Muscle of back (tissue), 11 donors: ENCODE data around the gene SIPA1L3. TPM values are rescaled to one million over a fixed set of nuclear protein-coding genes. Genes with fewer than 3 reads are reported as not detected.

Experiments
- DNase-seq, 3 donors: peaks; one replicate each; pipeline versions ENCODE4 v3.0.0 to v3.0.0-alpha.2; 2013
- polyA plus RNA-seq, 10 donors: library from polyadenylated mRNA; unstranded; fragments of 120-200 nt; gene quantifications; one replicate each; pipeline ENCODE4 v1.2.1, GENCODE V29; 2013; ENCODE audit not compliant: insufficient read length in 10 of 10

SIPA1L3 gene
- polyA plus RNA-seq, 10 donors, result 7.1 to 13.9 (median 9.5) TPM

DNA sequence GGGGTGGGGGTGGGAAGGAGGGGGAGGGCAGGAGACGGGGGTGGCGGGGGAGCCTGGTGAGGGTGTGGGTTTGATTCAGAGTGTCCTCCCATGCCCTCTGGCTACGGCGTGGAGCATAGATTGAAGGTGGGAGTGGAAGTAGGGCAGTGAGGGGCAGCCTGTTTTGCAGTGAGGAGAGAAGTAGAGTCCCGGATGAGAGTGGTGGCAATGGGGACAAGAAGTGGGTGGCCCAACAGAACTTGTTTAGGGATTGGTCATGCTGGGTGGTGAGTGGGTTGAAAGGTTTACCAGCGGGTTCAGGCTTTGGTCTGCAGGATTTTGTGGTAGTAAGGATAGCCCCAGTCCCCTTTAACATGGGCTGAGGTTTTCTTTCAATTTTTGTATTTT lies 35.5 kb downstream of the SIPA1L3 start:
- DNase-seq, result no peak

DNA sequence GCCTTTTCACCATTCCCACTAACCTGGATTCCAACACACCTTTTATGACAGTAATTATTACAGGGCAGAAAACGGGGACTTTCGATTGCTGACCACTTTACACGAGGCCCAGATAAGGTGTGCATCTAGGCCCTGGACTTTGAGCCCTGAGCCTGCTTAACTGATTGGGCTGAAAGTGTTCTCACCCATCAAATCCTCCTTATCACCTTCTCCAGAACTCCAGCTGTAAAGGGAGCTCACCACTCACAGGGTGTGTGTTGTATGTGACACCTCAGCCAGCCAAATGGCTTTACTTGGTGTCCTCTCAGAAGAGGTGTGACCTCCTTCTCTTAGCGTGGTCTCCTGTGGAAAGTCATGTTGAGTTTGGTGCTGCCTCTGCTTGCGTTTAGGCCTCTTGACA lies 36.5 kb downstream of the SIPA1L3 start:
- DNase-seq, result no peak

- no peak for DNase-seq
Observed at GRCh38 chr19:37946132-37946531, 39.1 kb downstream of the SIPA1L3 start.

GRCh38 chr19:37947778-37948177 lies 40.8 kb downstream of the SIPA1L3 start:
- no peak for DNase-seq

DNA sequence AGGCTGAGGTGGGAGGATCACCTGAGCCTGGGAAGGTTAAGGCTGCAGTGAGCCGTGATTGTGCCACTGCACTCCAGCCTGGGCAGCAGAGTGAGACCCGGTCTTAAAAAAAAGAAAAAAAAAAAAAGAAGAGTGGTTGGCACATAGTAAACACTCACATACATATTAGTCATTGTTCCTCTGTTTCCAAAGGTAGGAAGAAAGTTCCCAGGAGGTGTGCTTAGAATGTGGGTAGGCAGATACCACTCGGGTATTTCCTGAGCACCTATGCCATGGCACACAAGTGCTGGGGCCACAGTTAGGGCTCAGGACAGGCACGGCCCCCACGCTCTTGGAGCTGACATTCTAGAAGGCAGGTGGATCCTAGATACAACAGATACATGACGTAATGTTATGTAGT lies 41.4 kb downstream of the SIPA1L3 start:
- DNase-seq, result no peak

GRCh38 chr19:37950471-37951175 lies 43.6 kb downstream of the SIPA1L3 start:
- DNase-seq, result no peak

DNA sequence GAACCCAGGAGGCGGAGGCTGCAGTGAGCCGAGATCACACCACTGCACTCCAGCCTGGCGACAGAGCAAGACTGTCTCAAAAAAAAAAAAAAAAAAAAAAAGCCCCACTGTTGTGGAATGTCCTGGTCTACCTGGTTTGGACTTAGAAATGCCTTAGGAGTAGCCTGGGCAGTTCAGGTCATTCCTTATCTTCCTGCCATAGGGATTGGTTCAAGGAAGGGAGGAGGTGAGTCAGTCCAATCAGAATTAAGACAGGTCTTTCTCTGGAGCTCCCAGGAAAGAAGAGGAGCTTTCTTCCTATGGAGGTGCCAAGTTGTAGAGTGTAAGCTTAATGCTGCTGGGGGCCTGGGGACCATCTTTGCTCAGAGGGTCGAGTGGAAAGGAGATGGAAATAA lies 44.8 kb downstream of the SIPA1L3 start:
- no peak for DNase-seq

GRCh38 chr19:37953171-37953917 lies 46.3 kb downstream of the SIPA1L3 start:
- DNase-seq, result no peak

DNA sequence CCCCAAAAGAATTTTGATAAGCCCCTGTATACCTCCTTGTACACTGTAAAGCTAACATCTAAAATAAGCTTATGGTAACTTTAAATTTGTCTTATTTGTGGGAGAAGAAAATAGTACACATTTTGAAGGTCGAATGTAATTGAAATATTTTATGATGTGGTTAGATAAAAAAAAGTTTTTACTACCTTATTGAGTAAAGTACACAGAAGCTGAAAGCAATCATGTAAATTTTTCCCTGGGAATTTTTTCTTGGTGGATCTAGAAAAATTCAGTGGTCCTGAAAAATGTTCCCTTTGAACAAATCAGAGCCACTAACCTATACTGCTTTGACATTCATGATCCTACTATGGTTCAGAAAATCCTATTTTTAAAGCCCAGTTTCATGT lies 46.9 kb downstream of the SIPA1L3 start:
- DNase-seq, result no peak

DNA sequence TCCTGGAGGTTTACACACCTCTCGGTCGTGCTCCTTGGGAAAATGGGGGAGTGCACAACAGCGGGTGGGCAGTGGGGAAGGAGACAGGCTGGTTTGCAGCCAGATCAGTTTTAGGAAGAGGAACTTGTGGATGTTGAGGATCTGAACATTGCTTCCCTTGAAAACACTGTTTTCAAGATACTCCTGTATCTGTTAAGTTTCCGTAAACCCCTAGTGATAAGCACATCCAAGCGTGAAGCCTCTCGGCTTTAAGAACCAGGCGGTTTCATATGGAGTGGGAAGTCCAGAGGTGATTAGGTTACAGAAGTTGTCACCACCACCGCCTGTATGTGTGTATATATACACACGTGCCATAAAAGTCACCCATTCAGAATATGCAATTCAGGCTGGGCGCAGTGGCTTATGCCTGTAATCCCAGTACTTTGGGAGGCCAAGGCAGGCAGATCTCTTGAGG lies 47.4 kb downstream of the SIPA1L3 start:
- no peak for DNase-seq

DNA sequence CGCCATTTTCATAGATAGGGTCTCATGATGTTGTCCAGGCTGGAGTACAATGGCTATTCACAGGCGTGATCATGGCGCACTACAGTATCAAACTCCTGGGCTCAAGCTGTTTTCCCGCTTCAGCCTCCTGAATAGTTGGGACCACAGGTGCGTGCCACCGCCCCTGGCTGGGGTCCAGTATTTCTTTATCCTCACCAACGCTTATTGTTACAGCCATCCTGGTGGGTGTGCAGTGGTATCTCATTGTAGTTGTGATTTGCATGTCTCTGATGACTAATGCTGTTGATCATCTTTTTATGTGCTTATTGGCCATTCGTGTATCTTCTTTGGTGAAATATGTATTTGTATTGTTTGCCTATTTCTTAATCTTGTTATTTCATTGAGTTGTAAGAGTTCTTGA lies 49.0 kb downstream of the SIPA1L3 start:
- DNase-seq, result no peak

- no peak for DNase-seq
Observed at GRCh38 chr19:37957176-37957575, 50.2 kb downstream of the SIPA1L3 start.

DNA sequence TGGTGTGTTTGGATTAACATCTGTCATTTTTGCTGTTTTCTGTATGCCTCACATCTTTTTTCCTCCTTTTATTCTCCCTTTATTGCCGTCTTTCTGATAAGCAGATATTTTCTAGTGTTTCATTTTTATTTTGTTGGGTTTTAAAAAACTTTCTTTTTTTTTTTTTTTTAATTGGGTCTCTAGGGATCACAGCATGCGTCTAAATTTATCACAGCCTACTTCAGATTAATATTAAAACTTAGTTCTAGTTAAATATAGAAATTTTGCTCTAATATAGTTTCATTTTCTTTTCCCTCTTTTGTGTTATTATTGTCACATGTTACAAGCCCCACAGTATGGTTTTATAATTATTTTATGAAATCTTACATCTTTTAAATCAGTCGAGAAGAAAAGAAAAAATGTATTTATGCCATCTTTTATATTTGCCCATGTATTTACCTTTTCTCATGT lies 52.7 kb downstream of the SIPA1L3 start:
- no peak for DNase-seq

DNA sequence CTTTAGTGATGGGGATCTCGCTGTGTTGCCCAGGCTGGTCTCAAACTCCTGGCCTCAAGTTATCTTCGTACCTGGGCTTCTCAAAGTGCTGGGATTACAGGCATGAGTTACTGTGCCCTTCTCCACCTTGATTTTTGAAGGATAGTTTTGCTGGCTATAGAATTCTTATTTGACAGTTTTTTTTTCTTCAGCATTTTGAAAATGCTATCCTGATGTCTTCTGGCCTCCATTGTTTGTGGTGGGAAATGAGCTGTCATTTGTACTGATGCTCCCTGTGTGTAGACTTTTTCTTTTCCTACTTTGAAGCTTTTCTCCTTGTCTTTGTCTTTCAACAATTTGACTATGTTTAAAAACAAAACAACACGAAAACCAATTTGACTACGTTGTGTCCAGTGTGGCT lies 54.2 kb downstream of the SIPA1L3 start:
- DNase-seq, result no peak

- peak in 1 of 3 donors; percentile 26 for DNase-seq
Observed at GRCh38 chr19:37963190-37963936, 56.4 kb downstream of the SIPA1L3 start.

DNA sequence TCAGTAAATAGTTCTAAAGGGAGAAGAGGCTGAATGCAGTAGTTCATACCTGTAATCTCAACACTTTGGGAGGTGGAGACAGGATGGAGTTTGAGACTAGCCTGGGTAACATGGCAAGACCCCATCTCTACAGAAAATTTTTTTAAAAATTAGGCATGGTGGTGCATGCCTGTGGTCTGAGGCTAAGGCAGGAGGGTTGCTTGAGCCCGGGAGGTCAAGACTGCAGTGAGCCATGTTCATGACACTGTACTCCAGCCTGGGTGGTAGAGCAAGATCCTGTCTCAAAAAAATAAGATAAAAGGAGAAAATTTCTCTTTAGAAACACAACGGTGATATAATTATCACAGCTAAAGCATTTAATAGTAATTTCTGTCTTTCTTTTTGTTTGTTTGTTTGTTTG lies 57.1 kb downstream of the SIPA1L3 start:
- DNase-seq, result no peak

- DNase-seq, result no peak
Observed at GRCh38 chr19:37966211-37966661, 59.2 kb downstream of the SIPA1L3 start.

- no peak for DNase-seq
Observed at GRCh38 chr19:37966662-37967231, 59.7 kb downstream of the SIPA1L3 start.

DNA sequence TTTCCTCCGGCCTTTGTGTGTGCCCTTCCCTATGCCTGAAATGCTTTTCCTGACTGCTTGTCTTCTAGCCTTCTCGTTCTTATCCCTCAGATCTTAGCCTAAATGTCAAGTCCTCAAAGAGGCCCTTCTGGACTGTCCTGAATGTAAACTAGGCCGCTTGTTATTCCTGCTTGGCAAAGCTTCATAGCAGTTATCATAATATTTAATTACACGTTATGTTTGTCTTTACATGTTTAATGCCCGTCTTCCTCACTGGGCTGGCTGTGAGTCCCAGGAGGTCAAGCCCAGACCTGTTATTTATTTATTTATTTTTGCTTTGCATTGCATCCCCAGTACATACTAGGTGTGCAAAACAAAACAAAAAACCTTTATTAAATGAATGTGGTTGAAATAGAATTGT lies 62.7 kb downstream of the SIPA1L3 start:
- DNase-seq, result no peak

- DNase-seq, result no peak
Observed at GRCh38 chr19:37970699-37971098, 63.7 kb downstream of the SIPA1L3 start.

- DNase-seq, result no peak
Observed at GRCh38 chr19:37972803-37973202, 65.8 kb downstream of the SIPA1L3 start.

GRCh38 chr19:37973666-37974065 lies 66.7 kb downstream of the SIPA1L3 start:
- DNase-seq, result no peak
